OCI-LY7 (cell line): ENCODE measurements around the gene HERC6. TPM values are rescaled to one million over a fixed set of nuclear protein-coding genes. Genes with fewer than 3 reads are reported as not detected.

Experiments
- BruUV-seq: library from RNA; stranded (reverse); fragments of 400-500 nt; replicated peaks from 2 replicates; lab custom pipeline; 2021; lab: Mats Ljungman, UMichigan
- CTCF ChIA-PET: fragments of 300-600 bp; sonication (Branson Sonifier 250); formaldehyde crosslinking; loops from one replicate; lab custom pipeline; 2022; ENCODE audit warnings: antibody characterized with exemption; ENCODE audit not compliant: unreplicated experiment; lab: Charles Lee
- POLR2A ChIA-PET: fragments of 300-600 bp; sonication (Branson Sonifier 250); formaldehyde crosslinking; loops from one replicate; lab custom pipeline; 2022; ENCODE audit warnings: antibody characterized with exemption; lab: Charles Lee
- DNase-seq: peaks from one replicate; pipeline ENCODE4 v3.0.0-alpha.2; 2015; ENCODE audit warnings: low spot score
- H2AFZ ChIP-seq: fragments of 200-600 bp; sonication (generic), shearing (Covaris generic); 2 replicates; pipeline ENCODE4 v1.6.1; 2014; ENCODE audit warnings: mild to moderate bottlenecking, antibody characterized with exemption, low read length, moderate library complexity
- H3K27ac ChIP-seq: fragments of 200-600 bp; sonication (generic); 2 replicates; pipeline ENCODE4 v1.5.1; 2014; ENCODE audit warnings: mixed run types, low read depth, mild to moderate bottlenecking, moderate library complexity, low read length, inconsistent platforms; ENCODE audit not compliant: poor library complexity, severe bottlenecking
- H3K36me3 ChIP-seq: fragments of 200-600 bp; sonication (generic); 2 replicates; pipeline ENCODE4 v1.6.1; 2014; ENCODE audit warnings: mild to moderate bottlenecking, antibody characterized with exemption, low read length, moderate library complexity, mixed read lengths; ENCODE audit not compliant: insufficient read depth
- H3K4me1 ChIP-seq: fragments of 200-600 bp; sonication (generic); 2 replicates; pipeline ENCODE4 v1.5.1; 2014; ENCODE audit warnings: mild to moderate bottlenecking, low read length; ENCODE audit not compliant: insufficient read depth, poor library complexity, severe bottlenecking
- H3K4me2 ChIP-seq: fragments of 200-600 bp; sonication (generic); 2 replicates; pipeline ENCODE4 v1.6.1; 2014; ENCODE audit warnings: mild to moderate bottlenecking, low read length
- H3K4me3 ChIP-seq: fragments of 200-600 bp; sonication (generic); 2 replicates; pipeline ENCODE4 v1.5.1; 2014; ENCODE audit warnings: mild to moderate bottlenecking, low read depth, low read length; ENCODE audit not compliant: poor library complexity, severe bottlenecking
- H3K79me2 ChIP-seq: fragments of 200-600 bp; sonication (generic); 2 replicates; pipeline ENCODE4 v1.6.1; 2016; ENCODE audit warnings: low read depth, mild to moderate bottlenecking, low read length, moderate library complexity, mixed read lengths; ENCODE audit not compliant: insufficient read depth
- H3K9me2 ChIP-seq: fragments of 200-600 bp; sonication (generic); 2 replicates; pipeline ENCODE4 v1.6.1; 2016; ENCODE audit warnings: mild to moderate bottlenecking, low read length, mixed read lengths; ENCODE audit not compliant: insufficient read depth
- H3K9me3 ChIP-seq: fragments of 200-600 bp; sonication (generic); 2 replicates; pipeline ENCODE4 v1.6.1; 2014; ENCODE audit warnings: mild to moderate bottlenecking, mixed run types, low read length, mixed read lengths
- H4K20me1 ChIP-seq: fragments of 200-600 bp; sonication (generic); 2 replicates; pipeline ENCODE4 v1.6.1; 2014; ENCODE audit warnings: mild to moderate bottlenecking, antibody characterized with exemption, low read length, moderate library complexity, mixed read lengths; ENCODE audit not compliant: insufficient read depth
- EZH2phosphoT487 ChIP-seq: fragments of 200-600 bp; sonication (generic); IDR thresholded peaks from 2 replicates; pipeline ENCODE4 v1.6.1; 2018; ENCODE audit warnings: low read depth, borderline replicate concordance, mild to moderate bottlenecking, mixed run types, antibody characterized with exemption, low read length, moderate library complexity, mixed read lengths
- intact Hi-C: fragments of 100-400 bp; cut with micrococcal nuclease; formaldehyde crosslinking; loops from one replicate; pipeline ENCODE4 v1.10.0; 2022; ENCODE audit not compliant: unreplicated experiment
- total RNA-seq, 2 experiments: library from RNA; depleted of rRNA in 1 of 2; stranded (reverse); fragments of >200 nt in 1 of 2; shearing (Covaris generic) in 1 of 2; gene quantifications; 2 replicates each; pipeline ENCODE4 v1.2.3, GENCODE V29; 2014 to 2022
- TF ChIP-seq, protein P1 (sequence below): fragments of 200-600 bp; sonication (generic); conservative IDR thresholded peaks from 2 replicates; pipeline ENCODE4 v1.5.1; 2014; ENCODE audit warnings: mild to moderate bottlenecking, antibody characterized with exemption, low read length, moderate library complexity, mixed read lengths

HERC6 gene
- total RNA-seq, 2 experiments from 2014 or later = 0.09 to 0.51 TPM

DNA sequence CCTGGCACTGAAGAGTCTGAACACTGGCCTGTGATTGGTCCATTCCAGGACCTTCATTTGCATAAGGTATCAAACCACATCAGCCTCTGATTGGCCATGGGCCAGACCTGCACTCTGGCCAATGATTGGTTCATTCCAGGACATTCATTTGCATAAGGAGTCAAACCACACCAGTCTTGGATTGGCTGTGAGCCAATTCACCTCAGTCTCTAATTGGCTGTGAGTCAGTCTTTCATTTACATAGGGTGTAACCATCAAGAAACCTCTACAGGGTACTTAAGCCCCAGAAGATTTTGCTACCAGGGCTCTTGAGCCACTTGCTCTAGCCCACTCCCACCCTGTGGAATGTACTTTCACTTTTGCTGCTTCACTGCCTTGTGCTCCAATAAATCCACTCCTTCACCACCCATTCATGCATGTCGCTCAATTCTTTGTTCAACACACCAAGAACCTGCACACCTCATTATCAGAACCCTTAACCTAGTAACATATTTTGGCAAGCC lies 64.1 kb downstream of the HERC6 start:
- BruUV-seq = no TSS peak
- CTCF ChIA-PET = no interaction called here
- POLR2A ChIA-PET = no interaction called here

DNA sequence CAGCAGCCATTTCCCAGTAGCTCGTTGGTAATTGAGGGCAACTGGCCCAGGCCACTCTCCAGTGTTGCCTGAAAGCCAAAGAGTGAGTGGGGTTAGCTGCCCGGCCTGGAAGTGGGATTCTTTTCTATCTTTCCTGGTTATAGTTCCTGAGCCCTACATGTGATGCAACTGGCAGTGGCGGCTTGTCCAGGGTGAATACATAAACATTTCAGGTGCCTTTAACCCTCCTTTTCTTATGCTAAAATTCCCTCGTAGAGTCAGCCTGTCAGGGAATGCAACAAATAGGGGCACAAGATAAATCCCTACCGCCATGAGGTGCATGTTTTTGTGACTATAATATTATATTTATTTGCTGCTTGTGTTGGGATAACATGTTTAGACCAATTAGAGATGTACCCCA lies 64.8 kb downstream of the HERC6 start:
- Histone ChIP-seq H3K27ac (no peak overlapping the region), H3K4me1 (no peaks in the 10 kb centered on the region), H4K20me1 (no peaks in the 10 kb centered on the region), H3K4me3 (no peak overlapping the region), H3K36me3 (no peaks in the 10 kb centered on the region), H3K79me2 (no peaks in the 10 kb centered on the region), H3K4me2 (no peak overlapping the region), H2AFZ (no peak overlapping the region), H3K9me3 (no peaks in the 10 kb centered on the region), H3K9me2 (no peaks in the 10 kb centered on the region)
- CTCF ChIA-PET = no interaction called here
- TF ChIP-seq EZH2phosphoT487 = no peak
- TF ChIP-seq, protein P1, sequence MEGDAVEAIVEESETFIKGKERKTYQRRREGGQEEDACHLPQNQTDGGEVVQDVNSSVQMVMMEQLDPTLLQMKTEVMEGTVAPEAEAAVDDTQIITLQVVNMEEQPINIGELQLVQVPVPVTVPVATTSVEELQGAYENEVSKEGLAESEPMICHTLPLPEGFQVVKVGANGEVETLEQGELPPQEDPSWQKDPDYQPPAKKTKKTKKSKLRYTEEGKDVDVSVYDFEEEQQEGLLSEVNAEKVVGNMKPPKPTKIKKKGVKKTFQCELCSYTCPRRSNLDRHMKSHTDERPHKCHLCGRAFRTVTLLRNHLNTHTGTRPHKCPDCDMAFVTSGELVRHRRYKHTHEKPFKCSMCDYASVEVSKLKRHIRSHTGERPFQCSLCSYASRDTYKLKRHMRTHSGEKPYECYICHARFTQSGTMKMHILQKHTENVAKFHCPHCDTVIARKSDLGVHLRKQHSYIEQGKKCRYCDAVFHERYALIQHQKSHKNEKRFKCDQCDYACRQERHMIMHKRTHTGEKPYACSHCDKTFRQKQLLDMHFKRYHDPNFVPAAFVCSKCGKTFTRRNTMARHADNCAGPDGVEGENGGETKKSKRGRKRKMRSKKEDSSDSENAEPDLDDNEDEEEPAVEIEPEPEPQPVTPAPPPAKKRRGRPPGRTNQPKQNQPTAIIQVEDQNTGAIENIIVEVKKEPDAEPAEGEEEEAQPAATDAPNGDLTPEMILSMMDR = no peak
- no peak for DNase-seq
- no TSS peak for BruUV-seq
- intact Hi-C loops = no loop called here
- POLR2A ChIA-PET = no interaction called here

More for the DNA sequence above, 64.1 kb downstream of the HERC6 start:
- no peaks in the 10 kb centered on the region for H3K9me2 ChIP-seq
- H3K36me3 ChIP-seq = no peaks in the 10 kb centered on the region
- no peaks in the 10 kb centered on the region for H4K20me1 ChIP-seq
- H2AFZ ChIP-seq = no peak overlapping the region
- H3K4me2 ChIP-seq = no peak overlapping the region
- H3K4me1 ChIP-seq = no peaks in the 10 kb centered on the region
- intact Hi-C loops = no loop called here
- no peak for DNase-seq
- no peak overlapping the region for H3K4me3 ChIP-seq
- H3K79me2 ChIP-seq = no peaks in the 10 kb centered on the region
- H3K27ac ChIP-seq = no peak overlapping the region
- TF ChIP-seq, protein P1 = no peak
- TF ChIP-seq EZH2phosphoT487 = no peak
- no peaks in the 10 kb centered on the region for H3K9me3 ChIP-seq

DNA sequence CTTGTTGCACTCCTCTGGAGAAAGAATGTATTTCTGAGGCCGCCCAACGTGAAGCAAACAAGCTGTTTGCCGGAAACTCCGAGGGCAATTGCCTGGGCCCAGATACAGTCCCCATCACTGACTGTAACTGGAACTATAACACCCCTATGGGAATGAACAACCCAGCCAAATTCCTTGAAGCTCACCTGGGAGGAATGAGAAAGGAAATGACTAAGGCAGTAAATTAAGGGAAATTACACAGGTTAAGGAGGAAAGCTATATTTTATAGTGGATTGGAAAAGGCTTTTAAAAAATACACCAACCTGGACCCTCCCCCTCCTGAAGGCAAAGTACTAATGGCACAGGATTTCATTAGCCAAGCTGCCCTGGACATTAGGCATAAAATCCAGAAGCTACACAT lies 66.6 kb downstream of the HERC6 start:
- TF ChIP-seq, protein P1 = no peak
- TF ChIP-seq EZH2phosphoT487 = no peak
- CTCF ChIA-PET = no interaction called here
- Histone ChIP-seq H4K20me1 (no peaks in the 10 kb centered on the region), H3K27ac (no peak overlapping the region), H3K36me3 (no peaks in the 10 kb centered on the region), H3K9me3 (no peaks in the 10 kb centered on the region), H3K79me2 (no peaks in the 10 kb centered on the region), H3K4me2 (no peak overlapping the region), H2AFZ (no peak overlapping the region), H3K4me1 (no peaks in the 10 kb centered on the region), H3K9me2 (no peaks in the 10 kb centered on the region), H3K4me3 (no peak overlapping the region)
- DNase-seq = no peak
- no TSS peak for BruUV-seq
- intact Hi-C loops = no loop called here
- POLR2A ChIA-PET = no interaction called here
